Measurements from ENCODE around the gene STXBP5L.
"Not testable (repeated sequence)": the region's sequence is repeated elsewhere in the genome, so short reads cannot be mapped to it uniquely, and the experiment has no call there.

The STXBP5L gene

DNA sequence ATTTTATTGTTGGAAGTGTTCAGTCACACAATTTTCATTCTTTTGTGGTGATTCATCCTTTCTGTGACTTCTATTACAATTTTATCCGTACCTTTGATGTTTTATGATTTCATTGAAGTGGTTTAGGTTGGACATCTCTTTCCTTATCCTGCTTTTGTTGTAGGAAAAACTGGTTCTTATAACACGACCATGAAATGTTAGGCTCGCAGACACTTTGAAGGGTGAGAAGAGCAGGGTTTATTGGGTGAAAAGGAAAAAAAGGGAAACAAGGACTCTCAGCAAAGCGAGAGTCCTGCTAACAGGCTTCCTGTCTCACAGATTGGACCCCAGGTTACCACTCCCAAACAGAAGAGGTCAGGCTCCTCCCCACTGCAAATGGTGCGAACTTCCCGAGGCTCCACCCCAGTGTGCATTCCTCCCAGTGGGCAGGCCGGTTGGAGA, 257.4 kb downstream of the STXBP5L start:
- no peak for TF ChIP-seq EZH2 (IDR thresholded peaks at IDR 0.05; ENCODE audit: borderline replicate concordance, low read length)
- no peak for TF ChIP-seq CTCF (IDR thresholded peaks at IDR 0.05; ENCODE audit: low read length)
- no peaks in the 10 kb centered on the region for H3F3A ChIP-seq (ENCODE audit: insufficient read depth, low read length)
- no peak overlapping the region for H2AFZ ChIP-seq (ENCODE audit: low read length)
- H3K9ac ChIP-seq (ENCODE audit: low read length): no peak overlapping the region
- no peaks in the 10 kb centered on the region for H3K4me1 ChIP-seq (ENCODE audit: insufficient read depth, low read length, severe bottlenecking)
- H3K36me3 ChIP-seq (ENCODE audit: insufficient read depth, low read length): no peaks in the 10 kb centered on the region
- H3K27ac ChIP-seq (ENCODE audit: low read depth, low read length, poor library complexity, severe bottlenecking): no peak overlapping the region
- H3K9me2 ChIP-seq (ENCODE audit: low read depth, low read length): no peaks in the 10 kb centered on the region
- H3K27me3 ChIP-seq (ENCODE audit: insufficient read depth, low read length): no peaks in the 10 kb centered on the region
- H3K4me3 ChIP-seq (ENCODE audit: low read depth, low read length, poor library complexity, severe bottlenecking): no peak overlapping the region
- no peaks in the 10 kb centered on the region for H4K20me1 ChIP-seq (ENCODE audit: insufficient read depth, low read length)
- no peaks in the 10 kb centered on the region for H3K79me2 ChIP-seq (ENCODE audit: insufficient read depth, low read length)
- no peak overlapping the region for H3K4me2 ChIP-seq (ENCODE audit: low read length)
- no peaks in the 10 kb centered on the region for H3K9me3 ChIP-seq (ENCODE audit: low read length)

GRCh38 chr3:121167374-121168139, 259.6 kb downstream of the STXBP5L start:
- H3K9ac ChIP-seq (ENCODE audit: low read length): no peak overlapping the region
- H3K27ac ChIP-seq (ENCODE audit: low read depth, low read length, poor library complexity, severe bottlenecking): no peak overlapping the region
- H3K9me3 ChIP-seq (ENCODE audit: low read length): no peaks in the 10 kb centered on the region
- no peaks in the 10 kb centered on the region for H3K36me3 ChIP-seq (ENCODE audit: insufficient read depth, low read length)
- H3K4me2 ChIP-seq (ENCODE audit: low read length): no peak overlapping the region
- H3K9me2 ChIP-seq (ENCODE audit: low read depth, low read length): no peaks in the 10 kb centered on the region
- no peaks in the 10 kb centered on the region for H4K20me1 ChIP-seq (ENCODE audit: insufficient read depth, low read length)
- no peaks in the 10 kb centered on the region for H3K4me1 ChIP-seq (ENCODE audit: insufficient read depth, low read length, severe bottlenecking)
- H3K79me2 ChIP-seq (ENCODE audit: insufficient read depth, low read length): no peaks in the 10 kb centered on the region
- H2AFZ ChIP-seq (ENCODE audit: low read length): no peak overlapping the region
- H3K27me3 ChIP-seq (ENCODE audit: insufficient read depth, low read length): no peaks in the 10 kb centered on the region
- TF ChIP-seq EZH2 (IDR thresholded peaks at IDR 0.05; ENCODE audit: borderline replicate concordance, low read length) (no peak), CTCF (IDR thresholded peaks at IDR 0.05; ENCODE audit: low read length) (no peak)
- H3F3A ChIP-seq (ENCODE audit: insufficient read depth, low read length): no peaks in the 10 kb centered on the region
- H3K4me3 ChIP-seq (ENCODE audit: low read depth, low read length, poor library complexity, severe bottlenecking): no peak overlapping the region

- H3K9ac ChIP-seq (ENCODE audit: low read length): no peak overlapping the region
- H3K4me2 ChIP-seq (ENCODE audit: low read length): no peak overlapping the region
- H3K4me1 ChIP-seq (ENCODE audit: insufficient read depth, low read length, severe bottlenecking): no peaks in the 10 kb centered on the region
- H3K79me2 ChIP-seq (ENCODE audit: insufficient read depth, low read length): no peaks in the 10 kb centered on the region
- TF ChIP-seq EZH2 (IDR thresholded peaks at IDR 0.05; ENCODE audit: borderline replicate concordance, low read length) (no peak), CTCF (IDR thresholded peaks at IDR 0.05; ENCODE audit: low read length) (no peak)
- H3K36me3 ChIP-seq (ENCODE audit: insufficient read depth, low read length): no peaks in the 10 kb centered on the region
- H3F3A ChIP-seq (ENCODE audit: insufficient read depth, low read length): no peaks in the 10 kb centered on the region
- no peaks in the 10 kb centered on the region for H3K9me2 ChIP-seq (ENCODE audit: low read depth, low read length)
- no peaks in the 10 kb centered on the region for H4K20me1 ChIP-seq (ENCODE audit: insufficient read depth, low read length)
- no peaks in the 10 kb centered on the region for H3K9me3 ChIP-seq (ENCODE audit: low read length)
- H3K4me3 ChIP-seq (ENCODE audit: low read depth, low read length, poor library complexity, severe bottlenecking): no peak overlapping the region
- no peak overlapping the region for H3K27ac ChIP-seq (ENCODE audit: low read depth, low read length, poor library complexity, severe bottlenecking)
- H2AFZ ChIP-seq (ENCODE audit: low read length): no peak overlapping the region
- H3K27me3 ChIP-seq (ENCODE audit: insufficient read depth, low read length): no peaks in the 10 kb centered on the region
These were observed 267.1 kb downstream of the STXBP5L start for GRCh38 chr3:121175083-121175482.

DNA sequence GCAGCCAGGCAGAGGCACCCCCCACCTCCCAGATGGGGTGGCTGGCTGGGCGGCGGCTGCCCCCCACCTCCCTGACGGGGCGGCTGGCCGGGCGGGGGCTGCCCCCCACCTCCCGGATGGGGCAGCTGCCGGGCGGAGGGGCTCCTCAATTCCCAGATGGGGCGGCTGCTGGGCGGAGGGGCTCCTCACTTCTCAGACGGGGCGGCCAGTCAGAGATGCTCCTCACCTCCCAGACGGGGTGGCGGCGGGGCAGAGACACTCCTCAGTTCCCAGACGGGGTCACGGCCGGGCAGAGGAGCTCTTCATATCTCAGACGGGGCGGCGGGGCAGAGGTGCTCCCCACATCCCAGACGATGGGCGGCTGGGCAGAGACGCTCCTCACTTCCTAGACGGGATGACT, 282.6 kb downstream of the STXBP5L start:
- H3K36me3 ChIP-seq (ENCODE audit: insufficient read depth, low read length); H3K9me3 ChIP-seq (ENCODE audit: low read length); H3K9me2 ChIP-seq (ENCODE audit: low read depth, low read length); H3K79me2 ChIP-seq (ENCODE audit: insufficient read depth, low read length); H3K4me3 ChIP-seq (ENCODE audit: low read depth, low read length, poor library complexity, severe bottlenecking); H3K27me3 ChIP-seq (ENCODE audit: insufficient read depth, low read length); H2AFZ ChIP-seq (ENCODE audit: low read length); H3K4me2 ChIP-seq (ENCODE audit: low read length); H3F3A ChIP-seq (ENCODE audit: insufficient read depth, low read length); H4K20me1 ChIP-seq (ENCODE audit: insufficient read depth, low read length); H3K9ac ChIP-seq (ENCODE audit: low read length); H3K4me1 ChIP-seq (ENCODE audit: insufficient read depth, low read length, severe bottlenecking); H3K27ac ChIP-seq (ENCODE audit: low read depth, low read length, poor library complexity, severe bottlenecking): not testable (repeated sequence)
